IMR-90 (cell line): ENCODE data around the gene PCED1A. TPM values are rescaled to one million over a fixed set of nuclear protein-coding genes. Genes with fewer than 3 reads are reported as not detected.

ENCODE experiments used
- ATAC-seq: fragments of 200-7000 bp; cut with Tn5 transposase; 2 replicates; pipeline ENCODE4 v1.9.1; 2020; ENCODE audit warnings: low read depth, mild to moderate bottlenecking, moderate library complexity
- BruUV-seq: library from RNA; stranded (reverse); fragments of 400-500 nt; replicated peaks from 2 replicates; lab custom pipeline; 2021; lab: Mats Ljungman, UMichigan
- CTCF ChIA-PET: fragments of 300-600 bp; formaldehyde crosslinking; extraction: SDS; loops from one replicate; lab custom pipeline; 2021; ENCODE audit warnings: antibody characterized with exemption; lab: Yijun Ruan, JAX
- POLR2A ChIA-PET: fragments of 300-600 bp; sonication (Branson Sonifier 250); formaldehyde crosslinking; loops from one replicate; lab custom pipeline; 2022; ENCODE audit warnings: antibody characterized with exemption; ENCODE audit not compliant: unreplicated experiment; lab: Charles Lee
- DNase-seq: peaks from one replicate; pipeline ENCODE4 v3.0.0; 2013
- H2AFZ ChIP-seq: replicated peaks from 2 replicates; pipeline ENCODE3; 2013; ENCODE audit warnings: low read length, mild to moderate bottlenecking; ENCODE audit not compliant: poor library complexity
- H2AK5ac ChIP-seq: 2 replicates; pipeline ENCODE4 v1.6.1; 2013; ENCODE audit warnings: low read depth, low read length, inconsistent platforms
- H2AK9ac ChIP-seq: replicated peaks from 2 replicates; pipeline ENCODE3; 2013; ENCODE audit warnings: mild to moderate bottlenecking, low read depth, low read length, moderate library complexity; ENCODE audit not compliant: poor library complexity
- H2BK120ac ChIP-seq: 2 replicates; pipeline ENCODE4 v1.6.1; 2013; ENCODE audit warnings: low read depth, low read length, inconsistent platforms
- H2BK15ac ChIP-seq: 3 replicates; pipeline ENCODE4 v1.6.1; 2013; ENCODE audit warnings: low read depth, low read length, inconsistent platforms
- H2BK20ac ChIP-seq: 2 replicates; pipeline ENCODE4 v1.6.1; 2013; ENCODE audit warnings: low read depth, mild to moderate bottlenecking, inconsistent platforms, low read length, moderate library complexity
- H2BK5ac ChIP-seq: 2 replicates; pipeline ENCODE4 v1.6.1; 2013; ENCODE audit warnings: mild to moderate bottlenecking, low read depth, low read length, inconsistent platforms; ENCODE audit not compliant: poor library complexity, severe bottlenecking
- H3K14ac ChIP-seq: replicated peaks from 2 replicates; pipeline ENCODE4 v1.6.1; 2013; ENCODE audit warnings: low read depth, low read length, inconsistent platforms
- H3K18ac ChIP-seq: 2 replicates; pipeline ENCODE4 v1.6.1; 2013; ENCODE audit warnings: low read depth, low read length, control low read depth
- H3K23ac ChIP-seq: 2 replicates; pipeline ENCODE4 v1.6.1; 2013; ENCODE audit warnings: low read depth, low read length, inconsistent platforms
- H3K27ac ChIP-seq: 2 replicates; pipeline ENCODE4 v1.5.1; 2013; ENCODE audit warnings: mild to moderate bottlenecking, control low read depth, low read length; ENCODE audit not compliant: insufficient read depth
- H3K27me3 ChIP-seq: 2 replicates; pipeline ENCODE4 v1.6.1; 2013; ENCODE audit warnings: low read length; ENCODE audit not compliant: control insufficient read depth, insufficient read depth
- H3K36me3 ChIP-seq: 2 replicates; pipeline ENCODE4 v1.6.1; 2013; ENCODE audit warnings: low read length, mixed read lengths; ENCODE audit not compliant: control insufficient read depth, insufficient read depth
- H3K4ac ChIP-seq: 2 replicates; pipeline ENCODE4 v1.6.1; 2013; ENCODE audit warnings: low read depth, low read length, inconsistent platforms
- H3K4me1 ChIP-seq: 2 replicates; pipeline ENCODE4 v1.6.1; 2013; ENCODE audit warnings: low read length, mixed read lengths; ENCODE audit not compliant: control insufficient read depth, insufficient read depth
- H3K4me2 ChIP-seq: 2 replicates; pipeline ENCODE4 v1.6.1; 2013; ENCODE audit warnings: low read depth, mild to moderate bottlenecking, control low read depth, low read length, moderate library complexity
- H3K4me3 ChIP-seq: 2 replicates; pipeline ENCODE4 v1.5.1; 2013; ENCODE audit warnings: low read depth, mild to moderate bottlenecking, control low read depth, low read length, moderate library complexity; ENCODE audit not compliant: insufficient read depth
- H3K56ac ChIP-seq: 2 replicates; pipeline ENCODE4 v1.6.1; 2013; ENCODE audit warnings: low read length, inconsistent platforms; ENCODE audit not compliant: insufficient read depth; ENCODE audit errors: extremely low read depth
- H3K79me1 ChIP-seq, 2 experiments: 2 replicates each; pipeline ENCODE4 v1.6.1; 2013; ENCODE audit warnings: low read length in 2 of 2, inconsistent platforms in 1 of 2, low read depth in 1 of 2
- H3K9ac ChIP-seq: 2 replicates; pipeline ENCODE4 v1.6.1; 2013; ENCODE audit warnings: low read depth, low read length, control low read depth
- H3K9me1 ChIP-seq: 2 replicates; pipeline ENCODE4 v1.6.1; 2013; ENCODE audit warnings: low read length, inconsistent platforms; ENCODE audit not compliant: insufficient read depth
- H3K9me3 ChIP-seq: 2 replicates; pipeline ENCODE4 v1.6.1; 2013; ENCODE audit warnings: low read length; ENCODE audit not compliant: control insufficient read depth, insufficient read depth
- H4K20me1 ChIP-seq: 2 replicates; pipeline ENCODE4 v1.6.1; 2013; ENCODE audit warnings: low read length, inconsistent platforms; ENCODE audit not compliant: insufficient read depth
- H4K5ac ChIP-seq: 2 replicates; pipeline ENCODE4 v1.6.1; 2013; ENCODE audit warnings: mild to moderate bottlenecking, low read depth, low read length, control low read depth
- H4K8ac ChIP-seq, 2 experiments: 2 replicates each; pipeline ENCODE4 v1.6.1; 2013; ENCODE audit warnings: low read depth in 2 of 2, low read length in 2 of 2, control low read depth in 1 of 2, inconsistent platforms in 1 of 2
- H4K91ac ChIP-seq: 2 replicates; pipeline ENCODE4 v1.6.1; 2013; ENCODE audit warnings: low read depth, low read length, inconsistent platforms; ENCODE audit not compliant: insufficient read depth
- CEBPB ChIP-seq: IDR thresholded peaks from 2 replicates; pipeline ENCODE4 v1.6.1; 2012; ENCODE audit warnings: low read depth, low read length, improper control_type of control experiment
- CHD1 ChIP-seq: IDR thresholded peaks from 2 replicates; pipeline ENCODE4 v1.6.1; 2012; ENCODE audit warnings: low read depth, low read length, improper control_type of control experiment
- FOS ChIP-seq: fragments of 150-350 bp; IDR thresholded peaks from 2 replicates; pipeline ENCODE4 v1.6.1; 2016; ENCODE audit warnings: low read depth, low read length
- MAFK ChIP-seq: IDR thresholded peaks from 2 replicates; pipeline ENCODE4 v1.6.1; 2012; ENCODE audit warnings: low read depth, low read length, improper control_type of control experiment
- MXI1 ChIP-seq: IDR thresholded peaks from 2 replicates; pipeline ENCODE4 v1.6.1; 2012; ENCODE audit warnings: low read depth, mild to moderate bottlenecking, low read length, moderate library complexity, borderline replicate concordance
- POLR2A ChIP-seq: IDR thresholded peaks from 2 replicates; pipeline ENCODE4 v1.6.1; 2012; ENCODE audit warnings: mild to moderate bottlenecking, low read depth, low read length
- RCOR1 ChIP-seq: IDR thresholded peaks from 2 replicates; pipeline ENCODE4 v1.6.1; 2012; ENCODE audit warnings: mild to moderate bottlenecking, low read length, improper control_type of control experiment; ENCODE audit not compliant: insufficient replicate concordance
- SMC3 ChIP-seq: fragments of 150-350 bp; IDR thresholded peaks from 2 replicates; pipeline ENCODE4 v1.6.1; 2016; ENCODE audit warnings: low read depth, mild to moderate bottlenecking, antibody characterized with exemption, low read length, moderate library complexity
- whole genome bisulfite sequencing, 2 experiments: methylation state at CpG; one replicate each; pipeline versions ENCODE4 v1.1.5 to v1.1.7; 2013; ENCODE audit warnings: missing lambda C conversion rate in 2 of 2; ENCODE audit not compliant: insufficient read length in 1 of 2; ENCODE audit errors: extremely low coverage in 2 of 2; 5-methylcytosine and 5-hydroxymethylcytosine counted together
- dilution Hi-C: fragments of 300-500 bp; cut with HindIII; formaldehyde crosslinking; loops from one replicate; pipeline ENCODE4 v1.14.3; 2018; ENCODE audit warnings: low sequenced_read_pairs; ENCODE audit not compliant: unreplicated experiment
- in situ Hi-C: fragments of 300-500 bp; cut with MboI; formaldehyde crosslinking; loops from 3 replicates; pipeline ENCODE4 v1.14.3; 2019; ENCODE audit warnings: low sequenced_read_pairs, inconsistent platforms, mixed read lengths
- intact Hi-C: fragments of 100-400 bp; cut with micrococcal nuclease; formaldehyde crosslinking; loops from 2 replicates; pipeline ENCODE4 v1.10.0; 2022
- polyA plus RNA-seq, 3 experiments: library from polyadenylated mRNA; depleted of rRNA; stranded (reverse); fragments of >200 nt; gene quantifications; 2 replicates each; pipeline ENCODE4 v1.2.3, GENCODE V29; 2012; ENCODE audit warnings: low replicate concordance in 1 of 3
- total RNA-seq: library from RNA; depleted of rRNA; stranded (reverse); fragments of >200 nt; gene quantifications from 2 replicates; pipeline ENCODE4 v1.2.3, GENCODE V29; 2012
- TF ChIP-seq, protein P1 (sequence below): conservative IDR thresholded peaks from 2 replicates; pipeline ENCODE4 v1.5.1; 2012; ENCODE audit warnings: mild to moderate bottlenecking, low read depth, low read length, improper control_type of control experiment
- TF ChIP-seq, protein P2 (sequence below): fragments of 150-350 bp; IDR thresholded peaks from 2 replicates; pipeline ENCODE4 v1.6.1; 2016; ENCODE audit warnings: low read depth, mild to moderate bottlenecking, low read length, moderate library complexity, borderline replicate concordance

The PCED1A gene
- total and polyA plus RNA-seq, 2 of the 4 experiments (the other 2 are of a cell fraction) = 9.7 to 33.4 TPM

GRCh38 chr20:2794866-2795447, 45.5 kb downstream of the PCED1A start:
- no peak overlapping the region for H4K5ac ChIP-seq
- no peak overlapping the region for H2BK15ac ChIP-seq
- intact Hi-C loops = no loop called here
- H2BK120ac ChIP-seq = no peak overlapping the region
- no peak overlapping the region for H3K4me2 ChIP-seq
- H2AK9ac ChIP-seq = peak overlapping the region; percentile 21
- H4K20me1 ChIP-seq = no peaks in the 10 kb centered on the region
- no peak overlapping the region for H2AFZ ChIP-seq
- no peak overlapping the region for H2AK5ac ChIP-seq
- H3K56ac ChIP-seq = no peak overlapping the region
- 86% methylated on average over 5 of the region's 11 CpGs; no CpG with 5 or more reads in 1 of the 2 experiments for WGBS, 2 experiments
- H3K23ac ChIP-seq = no peak overlapping the region
- dilution Hi-C loops = no loop called here
- no peak overlapping the region for H3K4ac ChIP-seq
- CTCF ChIA-PET = no interaction called here
- H3K9me1 ChIP-seq = no peaks in the 10 kb centered on the region
- no peak overlapping the region for H4K91ac ChIP-seq
- H3K9ac ChIP-seq = no peak overlapping the region
- H3K79me1 ChIP-seq = no peaks in the 10 kb centered on the region
- H3K14ac ChIP-seq = no peak overlapping the region
- no peak overlapping the region for H3K27ac ChIP-seq
- peaks cover 32% of the 10 kb centered on the region for H3K27me3 ChIP-seq
- H2BK20ac ChIP-seq = no peak overlapping the region
- H2BK5ac ChIP-seq = no peak overlapping the region
- H3K9me3 ChIP-seq = no peaks in the 10 kb centered on the region
- H3K18ac ChIP-seq = no peak overlapping the region
- H3K36me3 ChIP-seq = no peaks in the 10 kb centered on the region; the same call in 1 of the 2 replicates
- no peak overlapping the region for H3K4me3 ChIP-seq
- no peak for TF ChIP-seq MAFK
- no peak for TF ChIP-seq CEBPB
- no peak for TF ChIP-seq CHD1
- no peak for TF ChIP-seq FOS
- TF ChIP-seq, protein P1, sequence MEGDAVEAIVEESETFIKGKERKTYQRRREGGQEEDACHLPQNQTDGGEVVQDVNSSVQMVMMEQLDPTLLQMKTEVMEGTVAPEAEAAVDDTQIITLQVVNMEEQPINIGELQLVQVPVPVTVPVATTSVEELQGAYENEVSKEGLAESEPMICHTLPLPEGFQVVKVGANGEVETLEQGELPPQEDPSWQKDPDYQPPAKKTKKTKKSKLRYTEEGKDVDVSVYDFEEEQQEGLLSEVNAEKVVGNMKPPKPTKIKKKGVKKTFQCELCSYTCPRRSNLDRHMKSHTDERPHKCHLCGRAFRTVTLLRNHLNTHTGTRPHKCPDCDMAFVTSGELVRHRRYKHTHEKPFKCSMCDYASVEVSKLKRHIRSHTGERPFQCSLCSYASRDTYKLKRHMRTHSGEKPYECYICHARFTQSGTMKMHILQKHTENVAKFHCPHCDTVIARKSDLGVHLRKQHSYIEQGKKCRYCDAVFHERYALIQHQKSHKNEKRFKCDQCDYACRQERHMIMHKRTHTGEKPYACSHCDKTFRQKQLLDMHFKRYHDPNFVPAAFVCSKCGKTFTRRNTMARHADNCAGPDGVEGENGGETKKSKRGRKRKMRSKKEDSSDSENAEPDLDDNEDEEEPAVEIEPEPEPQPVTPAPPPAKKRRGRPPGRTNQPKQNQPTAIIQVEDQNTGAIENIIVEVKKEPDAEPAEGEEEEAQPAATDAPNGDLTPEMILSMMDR = no peak
- TF ChIP-seq MXI1 = no peak
- TF ChIP-seq RCOR1 = no peak
- TF ChIP-seq, protein P2, sequence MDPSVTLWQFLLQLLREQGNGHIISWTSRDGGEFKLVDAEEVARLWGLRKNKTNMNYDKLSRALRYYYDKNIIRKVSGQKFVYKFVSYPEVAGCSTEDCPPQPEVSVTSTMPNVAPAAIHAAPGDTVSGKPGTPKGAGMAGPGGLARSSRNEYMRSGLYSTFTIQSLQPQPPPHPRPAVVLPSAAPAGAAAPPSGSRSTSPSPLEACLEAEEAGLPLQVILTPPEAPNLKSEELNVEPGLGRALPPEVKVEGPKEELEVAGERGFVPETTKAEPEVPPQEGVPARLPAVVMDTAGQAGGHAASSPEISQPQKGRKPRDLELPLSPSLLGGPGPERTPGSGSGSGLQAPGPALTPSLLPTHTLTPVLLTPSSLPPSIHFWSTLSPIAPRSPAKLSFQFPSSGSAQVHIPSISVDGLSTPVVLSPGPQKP = no peak
- no peak for TF ChIP-seq POLR2A
- TF ChIP-seq SMC3 = no peak
- POLR2A ChIA-PET = no interaction called here
- no TSS peak for BruUV-seq
- DNase-seq (no peak), ATAC-seq (no peak)
- no peaks in the 10 kb centered on the region; the same call in 1 of the 2 replicates for H3K4me1 ChIP-seq
- no peak overlapping the region for H4K8ac ChIP-seq
- in situ Hi-C loops = no loop called here
